AG04450 (cell line): ENCODE results near the gene SIAH2. TPM values are rescaled to one million over a fixed set of nuclear protein-coding genes. Genes with fewer than 3 reads are reported as not detected.

ENCODE experiments used
- CTCF ChIA-PET: fragments of 300-600, 350-600 bp; formaldehyde crosslinking; extraction: SDS; loops from one replicate; lab custom pipeline; 2022; ENCODE audit warnings: antibody characterized with exemption, inconsistent platforms; lab: Charles Lee
- POLR2A ChIA-PET: fragments of 350-600 bp; formaldehyde crosslinking; extraction: SDS; loops from one replicate; lab custom pipeline; 2021; ENCODE audit warnings: antibody characterized with exemption, inconsistent platforms; lab: Yijun Ruan, JAX
- DNase-seq: peaks from one replicate; pipeline ENCODE4 v3.0.0-alpha.2; 2011; ENCODE audit warnings: low read depth, low spot score
- H3K27ac ChIP-seq: one replicate; pipeline ENCODE4 v1.5.1; 2012; ENCODE audit warnings: low read depth, low read length, control low read depth
- H3K27me3 ChIP-seq: one replicate; pipeline ENCODE4 v1.6.0; 2012; ENCODE audit warnings: low read length; ENCODE audit not compliant: control insufficient read depth, insufficient read depth
- H3K4me3 ChIP-seq: 2 replicates; pipeline ENCODE4 v1.5.1; 2011; ENCODE audit warnings: mild to moderate bottlenecking, low read depth, low read length, control low read depth
- H3K9me3 ChIP-seq: 2 replicates; pipeline ENCODE4 v1.5.1; 2012; ENCODE audit warnings: low read length; ENCODE audit not compliant: control insufficient read depth, insufficient read depth
- CTCF ChIP-seq: IDR thresholded peaks from 2 replicates; pipeline ENCODE4 v1.5.1; 2011; ENCODE audit warnings: low read depth, low read length, control low read depth, inconsistent platforms
- polyA plus RNA-seq: library from polyadenylated mRNA; depleted of rRNA; stranded (reverse); fragments of >200 nt; gene quantifications from 2 replicates; pipeline ENCODE4 v1.2.3, GENCODE V29; 2011

SIAH2 gene
- polyA plus RNA-seq, 1 experiment = 31.1 TPM

DNA sequence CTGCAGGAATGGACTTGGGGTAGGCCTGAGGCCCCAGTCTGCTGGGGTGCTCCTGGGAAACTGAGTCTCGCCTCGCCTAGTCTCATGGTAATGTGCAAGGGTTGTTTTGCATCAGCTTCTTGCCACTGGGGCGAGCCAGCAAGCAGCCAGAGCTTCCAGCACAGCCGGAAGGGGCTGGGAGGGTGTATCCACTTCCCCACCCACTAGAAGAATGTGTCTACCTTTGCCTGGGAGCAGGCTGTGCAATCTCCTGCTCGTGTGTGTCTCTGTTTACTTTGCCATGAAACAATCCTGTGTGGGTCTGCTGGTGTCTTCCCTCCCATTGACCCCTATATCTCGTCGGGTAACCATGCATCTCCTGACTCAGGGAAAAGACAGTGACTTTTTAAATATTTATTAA lies 37.4 kb downstream of the SIAH2 start:
- CTCF ChIA-PET = interaction anchor here (1.4 to 2.0 kb wide), 2 partner anchors 22 to 62 kb away, joined by 4 to 5 read pairs; partner anchors contain the start of gene ERICH6
- H3K27me3 ChIP-seq = peaks cover under 1% of the 10 kb centered on the region
- POLR2A ChIA-PET = no interaction called here
- no peak overlapping the region for H3K4me3 ChIP-seq
- DNase-seq = no peak
- H3K27ac ChIP-seq = no peak overlapping the region
- no peak for TF ChIP-seq CTCF
- no peaks in the 10 kb centered on the region for H3K9me3 ChIP-seq

- CTCF ChIA-PET = interaction anchor here (0.6 to 3.7 kb wide), 4 partner anchors 20 to 140 kb away, joined by 3 to 50 read pairs (median 4); partner anchors contain the start of gene ERICH6
- DNase-seq = no peak
- POLR2A ChIA-PET = no interaction called here
These were observed 39.0 kb downstream of the SIAH2 start for GRCh38 chr3:150723946-150724345.

DNA sequence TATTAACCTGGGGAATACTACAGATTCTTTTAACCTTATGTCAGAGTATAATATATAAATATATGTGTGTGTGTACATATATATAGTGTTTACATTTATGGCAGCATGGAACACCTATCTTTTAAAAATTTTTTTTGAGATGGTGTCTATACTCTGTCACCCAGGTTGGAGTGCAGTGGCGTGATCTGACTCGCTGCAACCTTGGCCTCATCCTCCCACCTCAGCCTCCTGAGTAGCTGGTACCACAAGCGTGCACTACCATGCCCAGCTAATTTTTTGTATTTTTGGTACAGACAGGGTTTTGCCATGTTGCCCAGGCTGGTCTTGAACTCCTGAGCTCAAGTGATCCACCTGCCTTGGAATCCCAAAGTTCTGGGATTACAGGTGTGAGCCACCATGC lies 40.7 kb downstream of the SIAH2 start:
- no peak overlapping the region for H3K4me3 ChIP-seq
- H3K9me3 ChIP-seq = no peaks in the 10 kb centered on the region
- peaks cover 2% of the 10 kb centered on the region for H3K27me3 ChIP-seq
- CTCF ChIA-PET = interaction anchor here (0.8 to 3.7 kb wide), 18 partner anchors 10 to 426 kb away, joined by 3 to 50 read pairs (median 7); partner anchors contain the start of genes ERICH6 and SIAH2
- no peak overlapping the region for H3K27ac ChIP-seq
- POLR2A ChIA-PET = no interaction called here
- no peak for DNase-seq
- no peak for TF ChIP-seq CTCF

More at GRCh38 chr3:150723946-150724345, 39.0 kb downstream of the SIAH2 start:
- Histone ChIP-seq H3K9me3 (no peaks in the 10 kb centered on the region), H3K4me3 (no peak overlapping the region), H3K27me3 (peaks cover 2% of the 10 kb centered on the region), H3K27ac (no peak overlapping the region)
- no peak for TF ChIP-seq CTCF

DNA sequence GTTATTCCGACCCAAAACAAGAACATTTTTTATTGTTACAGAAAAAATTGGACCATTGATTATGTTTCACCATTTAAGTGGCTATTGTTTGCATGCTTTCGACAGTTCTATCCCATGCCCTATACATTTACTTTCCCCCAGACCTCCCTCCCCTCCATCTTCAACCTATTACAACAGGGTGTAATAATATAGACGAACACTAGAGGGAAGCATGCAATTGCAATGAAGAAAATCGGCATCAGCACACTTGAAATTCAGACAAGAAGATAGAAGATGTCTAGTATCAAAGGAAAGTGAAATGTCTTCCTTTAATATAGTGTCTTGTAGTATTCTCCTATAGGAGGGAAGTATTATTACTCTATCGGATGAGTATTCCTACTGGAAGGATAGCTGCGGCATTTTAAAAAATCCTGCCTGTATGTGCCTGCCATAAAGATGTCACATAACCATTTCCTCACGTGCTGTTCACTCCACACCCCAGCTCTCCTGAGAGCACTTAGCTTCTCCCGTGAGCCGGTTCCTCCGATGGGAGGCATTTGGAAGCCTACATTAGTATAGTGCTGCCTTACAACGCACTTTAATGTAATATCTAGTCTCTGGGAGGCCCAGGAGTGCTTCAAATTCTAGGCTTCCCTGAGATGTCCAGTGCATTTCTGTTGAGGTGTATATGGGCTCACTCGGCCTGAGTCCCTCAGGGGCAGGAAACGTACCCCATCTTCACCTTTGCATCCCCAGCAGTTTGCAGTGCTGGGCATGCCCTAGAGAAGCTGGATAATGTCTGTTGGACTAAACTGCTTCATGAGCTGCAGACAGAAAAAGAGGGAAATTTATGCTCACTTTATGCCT lies 41.5 kb downstream of the SIAH2 start:
- no peaks in the 10 kb centered on the region for H3K9me3 ChIP-seq
- ChIA-PET POLR2A (no interaction called here), CTCF (interaction anchor here (0.6 to 3.7 kb wide), 27 partner anchors 8 to 429 kb away, joined by 3 to 50 read pairs (median 4); partner anchors contain the start of genes ERICH6 and SIAH2)
- no peak overlapping the region for H3K27ac ChIP-seq
- TF ChIP-seq CTCF = peak; percentile 81
- peak; percentile 36 for DNase-seq
- H3K4me3 ChIP-seq = no peak overlapping the region
- peaks cover 2% of the 10 kb centered on the region for H3K27me3 ChIP-seq

- ChIA-PET POLR2A (no interaction called here), CTCF (interaction anchor here (0.8 to 3.7 kb wide), 13 partner anchors 8 to 425 kb away, joined by 3 to 50 read pairs (median 10); partner anchors contain the start of genes ERICH6 and SIAH2)
- Histone ChIP-seq H3K9me3 (no peaks in the 10 kb centered on the region), H3K27me3 (peaks cover 2% of the 10 kb centered on the region), H3K4me3 (no peak overlapping the region), H3K27ac (no peak overlapping the region)
- no peak for DNase-seq
- TF ChIP-seq CTCF = no peak
These were observed 42.5 kb downstream of the SIAH2 start for GRCh38 chr3:150720444-150720843.
